NCI-H2196 treated with DMSO at 0.1 percent for 48 hours (cell line): Measurements from ENCODE around the gene SF3A1.
"Not testable (repeated sequence)": the region's sequence is repeated elsewhere in the genome, so short reads cannot be mapped to it uniquely, and the experiment has no call there.

Experiments used
- DNase-seq: peaks from one replicate; lab custom pipeline; 2025; ENCODE audit not compliant: unreplicated experiment; lab: John Stamatoyannopoulos, UW

The SF3A1 gene

DNA sequence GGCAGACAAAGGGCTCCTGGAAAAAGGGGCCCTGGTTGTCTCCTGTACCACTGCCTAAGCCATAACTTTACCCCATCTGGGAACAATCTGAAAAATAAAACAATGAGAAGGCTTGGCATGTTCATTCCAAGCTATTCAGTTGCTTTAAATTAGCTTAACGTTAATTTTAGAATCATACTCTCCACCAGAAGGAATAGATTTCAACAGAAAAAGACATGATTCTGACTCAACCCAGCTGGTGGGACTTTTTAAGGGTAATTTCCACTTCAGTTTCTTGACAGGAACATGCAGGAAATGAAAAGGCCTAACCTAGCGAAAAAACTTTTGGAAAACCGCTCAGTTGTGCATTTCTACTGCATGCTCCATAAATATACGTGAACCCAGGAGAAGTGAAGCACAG lies 7.9 kb downstream of the SF3A1 start:
- no peak for DNase-seq

DNA sequence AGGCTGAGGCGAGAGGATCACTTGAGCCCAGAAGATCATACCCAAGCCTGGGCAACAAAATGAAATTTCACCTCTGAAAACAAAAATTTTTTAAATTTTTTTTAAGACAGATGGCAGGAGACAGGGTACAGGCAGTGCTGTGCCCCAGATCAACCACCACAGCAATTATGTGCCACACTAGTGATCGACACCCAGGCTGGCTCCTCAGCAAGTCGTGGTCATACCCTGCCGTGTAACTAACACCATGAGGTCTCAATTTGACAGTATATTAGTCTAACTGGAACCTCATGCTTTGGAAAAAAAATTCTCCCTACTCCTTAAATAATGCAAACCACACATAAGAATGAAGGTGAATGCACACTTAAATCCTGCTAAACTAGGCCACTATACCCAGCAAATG lies 8.3 kb downstream of the SF3A1 start:
- no peak for DNase-seq

DNA sequence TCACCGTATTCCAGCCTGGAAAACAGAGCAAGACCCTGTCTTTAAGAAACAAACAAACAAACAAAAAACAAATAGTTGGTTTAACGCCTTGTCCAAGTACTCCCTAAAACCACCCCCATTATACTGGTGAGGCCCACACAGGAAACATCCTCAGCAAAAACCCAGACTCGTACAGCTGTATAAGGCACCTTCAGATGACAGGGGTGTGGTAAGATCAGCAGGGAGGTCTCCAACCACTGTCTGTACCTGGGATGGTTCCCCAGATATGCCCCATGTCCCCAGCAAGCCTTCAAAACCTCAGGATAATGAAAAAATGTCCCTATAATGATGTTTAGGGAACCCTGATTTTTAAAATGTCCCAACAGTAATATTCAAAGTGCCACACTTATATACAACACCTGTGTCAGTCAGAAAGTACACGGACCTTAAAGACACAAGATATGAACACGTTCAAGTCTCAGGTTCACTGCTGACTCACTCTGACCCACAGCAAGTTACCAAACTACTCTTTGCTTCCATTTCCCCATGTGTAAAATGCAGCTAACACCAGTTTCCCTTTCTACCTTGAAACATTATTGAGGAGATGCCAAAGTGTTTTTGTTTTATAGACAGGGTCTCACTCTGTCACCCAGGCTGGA lies 9.3 kb downstream of the SF3A1 start:
- DNase-seq = no peak

DNA sequence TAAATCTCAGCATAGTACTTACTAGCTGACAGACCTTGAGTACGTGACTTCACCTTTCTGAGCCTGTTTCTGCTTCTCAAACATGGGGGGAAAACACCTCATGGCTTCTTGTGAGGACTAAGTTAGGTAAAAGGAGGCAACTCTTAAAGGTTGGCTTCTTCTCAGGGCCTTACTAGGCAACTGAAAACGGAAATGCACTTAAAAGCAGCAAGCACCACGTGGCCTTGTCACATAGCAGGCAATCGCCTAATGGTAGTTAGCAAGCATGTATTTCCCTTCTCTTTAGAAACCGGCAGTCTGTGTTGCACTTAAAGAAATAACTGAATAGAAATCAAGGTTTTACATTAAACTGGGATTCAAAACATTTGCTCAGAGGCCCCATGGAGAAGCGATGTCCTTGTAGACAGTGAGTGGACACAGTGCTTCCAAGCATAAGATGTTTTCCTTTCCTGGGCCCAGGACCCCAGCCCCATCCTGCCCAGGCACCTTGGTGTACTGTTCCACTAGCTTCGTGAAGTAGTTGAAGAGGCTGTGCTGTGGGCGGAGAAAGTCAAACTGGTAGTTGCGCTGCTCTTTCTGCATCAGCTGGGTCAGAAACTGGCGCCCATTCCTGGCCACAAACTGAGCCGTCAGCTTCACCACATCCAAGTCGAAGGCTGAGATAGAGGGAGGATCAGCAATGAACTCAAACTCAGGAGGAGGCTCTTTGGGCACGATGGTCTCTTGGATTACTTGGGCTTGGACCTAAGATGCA lies 12.1 kb downstream of the SF3A1 start:
- DNase-seq = no peak

DNA sequence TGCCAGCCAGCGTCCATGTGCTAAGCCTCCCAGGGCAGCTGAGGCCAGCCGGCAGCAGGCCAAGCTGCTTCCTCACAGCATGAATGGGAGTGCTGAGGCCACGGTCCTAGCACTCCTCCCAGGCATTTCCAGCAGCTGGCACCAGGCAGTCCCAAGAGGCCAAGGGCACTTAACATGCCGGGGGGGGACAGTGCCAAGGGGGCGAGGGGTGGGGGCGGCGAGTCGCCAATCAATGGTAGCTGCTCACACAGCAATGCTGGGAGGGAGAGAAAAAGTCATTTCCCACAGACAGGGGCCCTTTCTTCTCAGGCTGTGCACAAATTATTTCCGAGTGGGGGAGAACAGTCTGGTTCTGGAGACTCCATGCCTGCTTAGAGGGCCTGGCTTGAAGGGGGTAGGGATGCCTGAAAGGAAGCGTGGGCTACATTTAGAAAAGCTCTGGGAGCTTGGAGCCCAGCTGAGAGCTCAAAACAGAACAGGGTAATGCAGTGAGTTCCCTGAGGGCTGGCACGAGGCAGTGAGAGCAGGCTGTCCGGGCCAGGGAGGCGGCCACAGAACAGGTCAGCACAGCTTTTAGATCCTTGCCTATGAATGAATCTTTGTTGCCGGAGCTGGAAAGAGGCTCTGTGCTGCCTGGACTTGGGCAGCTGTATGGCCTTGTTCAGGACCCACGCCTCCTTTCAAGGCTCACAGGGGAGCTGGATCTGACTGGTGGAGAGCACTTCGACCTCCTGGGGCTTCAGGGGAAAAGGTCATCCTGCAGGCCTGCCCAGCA lies 15.6 kb downstream of the SF3A1 start:
- no peak for DNase-seq

DNA sequence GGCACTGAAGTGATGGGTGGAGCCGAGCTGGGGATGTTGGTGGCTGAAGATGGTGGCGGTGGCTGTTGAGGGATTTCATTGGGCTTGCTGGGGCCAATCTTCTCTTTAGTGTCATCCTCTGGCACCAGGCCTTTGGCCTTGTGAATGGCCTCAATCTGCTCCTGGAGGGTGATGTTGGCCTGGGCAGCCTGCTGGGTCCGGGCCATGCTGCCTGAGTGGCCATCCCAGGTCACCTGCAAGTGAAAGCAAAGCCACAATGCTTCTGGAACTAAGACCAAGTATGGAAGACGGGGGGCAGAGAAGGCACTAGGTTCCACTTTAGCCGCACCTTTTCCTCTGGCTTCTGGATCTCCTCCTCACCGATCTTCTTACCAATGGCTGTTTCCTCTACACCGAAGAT lies 17.9 kb downstream of the SF3A1 start:
- DNase-seq = no peak

DNA sequence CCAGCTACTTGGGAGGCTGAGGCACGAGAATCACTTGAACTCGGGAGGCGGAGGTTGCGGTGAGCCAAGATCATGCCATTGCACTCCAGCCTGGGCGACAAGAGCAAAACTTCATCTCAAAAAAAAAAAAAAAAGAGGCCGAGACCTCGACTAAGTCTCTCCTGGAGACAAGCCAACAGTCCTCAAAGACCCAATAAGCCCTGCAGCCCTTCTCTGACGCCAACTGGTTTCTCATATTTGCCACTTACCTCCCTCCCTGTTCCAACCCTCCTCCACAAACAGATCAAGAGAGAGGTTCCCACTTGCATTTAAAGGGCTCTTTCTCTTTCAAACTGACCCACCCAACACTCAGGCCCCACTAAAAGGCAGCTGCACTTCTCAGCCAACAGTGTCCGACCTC lies 18.4 kb downstream of the SF3A1 start:
- not testable (repeated sequence) for DNase-seq

DNA sequence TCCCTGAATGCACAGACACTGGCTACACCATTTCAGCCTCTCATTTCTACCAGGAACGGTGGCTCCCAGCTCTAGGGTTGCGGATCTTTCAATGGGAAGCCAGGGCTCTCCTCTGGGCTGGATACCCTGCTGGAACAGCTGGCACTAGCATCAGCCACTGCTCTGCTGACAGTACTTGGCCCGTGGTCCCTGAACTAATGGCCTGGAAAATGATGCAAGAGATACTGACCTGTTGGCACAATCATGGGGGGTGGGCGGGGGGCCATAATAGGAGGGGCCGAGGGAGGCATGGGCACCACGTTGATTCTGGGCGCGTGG lies 19.3 kb downstream of the SF3A1 start:
- DNase-seq = no peak

DNA sequence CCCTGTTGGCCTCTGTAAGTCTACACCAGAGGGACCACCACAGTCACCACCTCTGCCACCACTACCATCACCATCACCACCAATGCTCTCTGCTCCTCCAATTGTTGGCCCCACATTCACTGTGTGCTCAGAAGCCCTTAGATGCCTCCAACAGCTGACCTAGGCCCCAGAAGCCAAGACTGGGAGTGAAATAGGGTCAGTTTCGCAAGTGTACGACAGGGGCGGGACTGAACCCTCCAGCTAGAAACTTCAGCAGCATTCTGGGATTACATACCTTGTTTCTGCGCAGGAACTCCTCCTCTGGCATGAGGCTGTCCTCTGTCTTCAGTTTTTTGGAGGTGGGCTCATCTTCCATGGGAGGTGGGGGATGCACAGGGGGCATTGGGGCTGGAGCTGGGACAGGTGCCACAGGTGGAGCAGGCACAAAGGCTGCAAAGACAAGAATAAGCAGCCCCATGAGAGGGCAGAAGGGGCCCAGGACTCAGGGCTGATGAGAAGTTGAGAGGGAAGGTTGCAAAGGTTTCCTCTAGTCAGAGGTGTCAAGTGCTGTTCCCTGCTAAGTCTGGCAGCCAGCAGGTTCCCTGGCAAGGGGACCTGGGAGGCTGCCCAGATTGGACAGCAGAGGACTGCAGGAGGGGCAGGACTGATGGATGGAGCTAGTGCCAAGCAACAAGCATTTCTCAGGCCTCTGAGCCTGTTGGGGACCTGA lies 19.8 kb downstream of the SF3A1 start:
- DNase-seq = no peak

DNA sequence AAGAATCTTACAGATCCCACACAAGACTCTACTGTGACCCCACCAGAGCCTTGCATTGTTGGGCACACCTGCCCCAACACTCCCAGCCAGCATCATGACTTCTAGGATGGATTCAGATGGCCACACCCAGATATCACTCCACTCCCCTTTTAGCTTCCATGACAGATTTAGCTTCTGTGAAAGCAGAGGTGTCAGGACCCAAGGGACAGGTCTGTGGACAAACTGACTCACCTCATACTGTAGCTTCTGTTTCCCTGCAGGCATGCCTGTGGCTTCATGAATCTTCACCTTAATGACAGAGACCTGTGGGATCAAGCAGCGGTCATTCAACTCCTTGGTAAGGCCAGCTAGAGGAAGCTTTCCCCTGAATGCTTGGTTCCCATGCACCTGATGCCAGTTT lies 21.5 kb downstream of the SF3A1 start:
- no peak for DNase-seq

DNA sequence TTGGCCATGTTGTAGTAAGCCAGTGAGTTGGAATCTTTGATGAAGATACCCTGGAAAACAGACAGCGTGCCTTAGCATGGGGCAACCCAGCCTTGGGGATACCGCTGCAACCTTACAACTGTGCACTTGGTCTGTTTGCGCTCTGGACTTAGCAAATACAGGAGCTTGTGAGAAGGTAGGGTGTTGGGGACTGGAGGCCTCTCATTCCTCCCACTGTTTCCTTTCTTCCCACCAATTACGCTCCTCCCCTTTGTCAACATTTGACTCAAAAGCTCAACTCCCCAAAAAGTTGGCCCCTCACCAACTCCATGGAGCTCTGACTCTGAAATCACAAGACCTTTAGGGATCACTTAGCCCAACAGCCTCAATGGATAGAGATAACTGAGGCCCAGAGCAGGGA lies 22.0 kb downstream of the SF3A1 start:
- no peak for DNase-seq

DNA sequence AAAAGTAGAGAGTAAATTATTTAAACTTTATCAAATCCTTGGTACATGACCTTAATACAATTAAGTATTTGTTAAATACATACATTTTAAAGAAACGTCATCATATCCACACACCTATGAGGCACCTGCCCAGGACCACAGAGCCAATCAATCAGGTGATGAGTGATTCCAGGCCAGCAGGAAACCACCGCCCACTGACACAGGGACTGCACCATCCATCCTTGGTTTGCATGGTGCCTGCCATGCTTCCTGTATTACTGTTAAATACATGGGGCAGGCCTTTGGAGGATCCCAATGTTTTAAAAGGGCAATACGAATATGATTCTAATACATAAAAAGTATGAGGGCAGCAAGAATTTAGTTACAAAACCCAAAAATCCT lies 23.0 kb downstream of the SF3A1 start:
- no peak for DNase-seq

DNA sequence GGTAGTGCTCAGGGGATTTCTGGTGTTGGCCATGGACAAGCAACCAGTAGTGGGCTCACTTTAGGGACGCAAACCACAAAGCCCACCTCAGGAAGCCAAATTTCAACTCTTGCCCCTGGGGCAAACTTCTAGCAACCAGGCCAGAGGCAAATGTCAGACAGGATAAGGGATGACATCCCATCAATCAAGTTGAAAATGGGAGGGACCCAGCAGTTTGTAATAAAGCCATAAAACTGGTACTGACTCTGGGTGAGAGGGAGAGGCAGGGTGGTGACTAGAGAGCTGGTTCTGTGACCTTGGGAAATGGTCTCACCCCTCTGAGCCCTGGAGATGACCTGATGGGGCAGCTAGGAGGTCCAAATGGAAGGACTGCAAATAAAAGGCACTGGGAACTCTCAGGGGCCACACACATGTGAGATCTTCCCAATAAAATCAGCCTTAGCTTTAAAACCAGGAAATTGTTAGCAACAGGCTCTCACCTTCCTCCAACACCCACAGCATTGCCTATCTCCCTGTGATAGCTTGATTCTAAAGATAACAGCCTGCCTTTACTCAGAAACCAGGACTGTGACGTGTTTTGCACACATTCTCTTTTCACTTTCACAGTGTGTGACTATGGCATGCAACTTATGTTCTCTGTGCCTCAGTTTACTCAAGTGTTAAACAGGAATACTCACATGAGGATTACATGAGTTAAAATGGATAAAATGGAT lies 23.5 kb downstream of the SF3A1 start:
- DNase-seq = no peak

DNA sequence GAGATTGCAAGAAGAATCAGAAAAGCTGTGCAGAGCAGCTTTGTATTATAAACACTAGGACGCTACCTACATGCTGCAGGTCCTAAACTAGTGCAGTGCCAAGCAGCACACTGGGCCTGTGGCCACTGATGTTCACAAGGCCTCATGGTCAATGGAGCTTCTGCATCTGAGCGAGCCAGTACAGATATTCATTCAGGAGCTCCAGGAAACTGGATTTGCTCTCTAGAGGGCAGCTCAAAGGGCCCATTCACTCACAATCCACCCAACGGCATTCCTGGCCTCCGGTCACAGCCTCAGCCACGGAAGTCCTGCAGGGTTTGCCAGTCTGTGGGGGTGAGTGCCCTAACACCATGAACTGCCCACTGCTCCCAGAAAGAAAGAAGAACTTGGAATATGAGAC lies 24.1 kb downstream of the SF3A1 start:
- DNase-seq = no peak

DNA sequence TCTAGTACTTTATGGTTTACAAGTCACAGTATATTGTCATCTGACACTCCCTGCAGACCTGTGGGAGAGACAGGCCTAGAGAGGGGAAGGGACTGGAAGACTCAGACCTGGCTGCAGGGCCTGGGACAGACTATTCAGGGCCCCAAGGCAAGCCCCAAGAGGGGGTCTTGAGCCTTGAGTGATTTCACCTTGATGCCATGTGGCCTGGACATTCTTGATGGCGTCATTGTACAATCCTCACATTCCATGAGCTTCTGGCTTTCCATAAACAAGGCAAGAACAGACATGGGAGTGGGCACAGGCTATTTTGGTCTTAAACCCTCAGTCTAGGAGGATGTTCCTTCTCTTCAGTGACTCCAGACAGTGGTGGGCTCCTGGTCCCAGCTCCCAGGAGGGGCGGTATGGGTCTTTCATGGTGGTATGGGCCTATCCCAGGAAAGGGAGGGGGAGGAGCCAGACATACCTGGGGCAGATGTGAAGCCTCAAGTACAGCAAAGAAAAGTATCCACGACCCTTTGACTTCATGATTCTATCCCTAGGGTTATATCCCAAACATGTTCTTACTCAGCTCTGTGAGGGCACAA lies 28.1 kb downstream of the SF3A1 start:
- no peak for DNase-seq

DNA sequence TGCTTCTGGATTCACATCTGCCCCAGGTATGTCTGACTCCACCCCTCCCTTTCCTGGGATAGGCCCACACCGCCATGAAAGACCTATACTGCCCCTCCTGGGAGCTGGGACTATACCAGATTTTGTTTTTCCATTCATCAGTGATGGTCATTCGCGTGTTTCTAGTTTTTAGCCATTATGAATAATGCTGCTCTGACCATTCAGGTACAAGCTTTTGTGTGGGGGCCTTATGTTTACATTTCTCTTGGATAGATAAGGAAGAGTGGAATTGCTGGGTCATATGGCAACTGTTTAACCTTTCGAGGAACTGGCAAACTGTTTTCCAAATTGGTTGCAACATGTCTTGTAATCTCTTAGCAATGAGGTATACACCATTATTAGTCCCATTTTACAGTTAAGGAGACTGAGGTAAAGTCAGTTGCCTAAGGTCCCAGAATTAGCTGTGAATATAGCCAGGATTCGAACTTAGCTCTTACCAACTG lies 28.8 kb downstream of the SF3A1 start:
- DNase-seq = no peak

DNA sequence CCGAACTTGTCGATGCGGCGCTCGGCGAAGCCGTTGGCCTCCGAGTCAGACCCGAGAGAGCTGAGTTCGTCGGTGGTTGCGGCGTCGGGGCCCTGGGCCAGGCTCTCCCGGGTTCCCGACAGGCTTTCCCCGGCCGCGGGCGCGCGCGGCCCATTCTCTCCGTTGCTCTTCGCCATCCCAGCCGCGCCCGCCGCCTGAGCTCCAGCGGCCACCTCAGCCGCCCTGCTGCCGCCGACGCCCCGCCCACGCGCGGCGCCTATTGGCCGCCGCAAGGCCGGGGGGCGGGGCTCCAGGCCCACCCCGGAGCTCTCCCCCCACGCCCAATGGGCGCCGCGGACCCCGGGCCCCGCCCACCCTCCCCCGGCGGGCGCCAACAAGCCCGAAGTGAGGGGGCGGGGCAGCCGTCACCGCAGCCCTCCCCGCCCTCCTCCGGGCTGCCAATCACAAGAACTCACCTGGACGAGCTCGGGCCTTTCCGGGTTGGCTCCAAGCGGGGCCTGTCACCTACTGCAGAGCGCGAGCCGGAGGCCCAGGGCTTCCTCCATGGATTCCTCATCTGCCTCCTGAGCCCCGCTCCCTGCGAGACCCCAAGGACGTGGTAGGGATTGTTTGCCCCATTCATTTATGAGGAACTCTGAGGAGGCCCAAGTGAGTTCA lies 29.9 kb downstream of the SF3A1 start, which contains the start of gene TBC1D10A:
TSS of gene TBC1D10A (minus strand) at position 236 of the 657 bp plus-strand sequence. CDS start at position 176, 60 bp downstream.
- peak; percentile 81 for DNase-seq

DNA sequence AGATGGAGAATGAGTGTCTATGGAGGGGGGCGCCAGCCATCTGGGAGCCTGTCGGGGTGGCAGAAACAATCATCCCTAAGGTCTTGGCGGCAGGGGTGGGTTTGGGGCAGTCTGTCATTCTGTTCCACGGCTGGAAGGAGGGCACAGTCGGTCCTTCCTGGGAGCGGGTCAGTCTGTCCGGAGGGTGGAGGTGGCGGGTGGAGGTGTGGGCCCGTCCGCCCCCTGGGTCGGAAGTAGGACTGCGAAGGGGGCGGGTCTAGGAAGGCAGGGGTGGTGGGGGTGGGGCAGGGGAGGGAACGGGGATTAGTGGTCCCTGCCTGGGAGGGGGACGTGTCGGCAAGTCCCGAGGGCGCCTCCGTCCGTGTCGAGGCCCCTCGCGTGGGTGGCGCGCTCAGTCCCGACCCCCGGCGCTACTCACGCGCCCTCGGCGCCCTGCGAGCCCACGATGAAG lies 30.4 kb downstream of the SF3A1 start:
- DNase-seq = no peak

DNA sequence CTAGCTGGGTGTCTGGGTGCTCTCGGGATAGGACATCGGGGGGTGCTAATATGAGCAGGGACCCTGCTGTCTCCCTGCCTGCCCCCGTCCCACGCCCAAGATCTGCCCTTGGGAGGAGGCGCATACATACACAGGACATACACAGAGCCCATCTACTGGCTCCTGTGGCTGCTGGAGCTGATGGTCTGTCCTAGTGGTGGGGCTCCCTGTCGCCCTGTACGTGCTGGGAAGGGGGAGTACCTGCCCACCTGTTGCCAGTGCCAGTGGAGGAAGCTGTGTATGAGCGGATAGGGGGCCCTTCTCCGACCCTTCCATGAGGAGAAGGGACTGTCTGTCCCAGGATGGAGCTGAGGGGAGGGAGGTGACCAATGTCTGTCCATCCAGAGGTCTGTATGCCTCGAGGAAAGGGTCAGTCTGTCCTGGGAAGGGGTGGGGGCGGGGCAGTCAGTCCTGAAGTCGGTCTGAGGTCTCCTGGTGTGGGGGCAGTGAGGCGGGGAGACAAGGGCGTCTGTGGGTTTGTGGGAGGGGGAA lies 30.9 kb downstream of the SF3A1 start:
- no peak for DNase-seq
